Left cardiac atrium (tissue), 4 donors: Measurements from ENCODE around the gene GORAB. TPM values are rescaled to one million over a fixed set of nuclear protein-coding genes. Genes with fewer than 3 reads are reported as not detected.

Experiments
- ATAC-seq, 2 donors: fragments of 200-7000 bp; cut with Tn5 transposase; one replicate each; pipeline ENCODE4 v1.9.1; 2020; ENCODE audit warnings: mild to moderate bottlenecking in 2 of 2, moderate library complexity in 2 of 2
- DNase-seq: peaks from one replicate; pipeline ENCODE4 v3.0.0-alpha.2; 2020
- intact Hi-C, 2 donors: fragments of 100-400 bp; cut with DNase I; formaldehyde crosslinking; loops; one replicate each; pipeline versions ENCODE4 v1.14.1 to v1.15.1; 2022 to 2023
- long read RNA-seq: library from polyadenylated mRNA; unstranded; transcript quantifications from one replicate; pipeline ENCODE4 v2.0.0, GENCODE V29; 2021
- total RNA-seq, 2 donors: library from RNA; stranded (reverse); fragmentation: NEBNext Ultra II Directional; extraction: Animal tissue kit (Norgen Biotek cat#: 25700); gene quantifications; one replicate each; pipeline ENCODE4 v1.2.1, GENCODE V29; 2021
- donor health status: DM: no; HTN: yes; CAD: no.
- donor health status: DM: no; HTN: yes; CAD: no; lungs with severe emphysema.
- donor health status: DM: yes; HTN: yes; CAD: no.
- donor health status: Dilated cardiomyopathy.

GORAB gene, protein sequence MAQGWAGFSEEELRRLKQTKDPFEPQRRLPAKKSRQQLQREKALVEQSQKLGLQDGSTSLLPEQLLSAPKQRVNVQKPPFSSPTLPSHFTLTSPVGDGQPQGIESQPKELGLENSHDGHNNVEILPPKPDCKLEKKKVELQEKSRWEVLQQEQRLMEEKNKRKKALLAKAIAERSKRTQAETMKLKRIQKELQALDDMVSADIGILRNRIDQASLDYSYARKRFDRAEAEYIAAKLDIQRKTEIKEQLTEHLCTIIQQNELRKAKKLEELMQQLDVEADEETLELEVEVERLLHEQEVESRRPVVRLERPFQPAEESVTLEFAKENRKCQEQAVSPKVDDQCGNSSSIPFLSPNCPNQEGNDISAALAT
- total RNA-seq = 1 to 10 TPM; 7.0 to 8.3 TPM
- long read RNA-seq, transcript GORAB-202 (5 exons, 2,189 nt) = major isoform, 11 of 15 reads
- long read RNA-seq, partial matches to known transcripts = 0 of 15 reads
- long read RNA-seq, other reads (novel, unspliced or antisense) = 4 of 15 reads

DNA sequence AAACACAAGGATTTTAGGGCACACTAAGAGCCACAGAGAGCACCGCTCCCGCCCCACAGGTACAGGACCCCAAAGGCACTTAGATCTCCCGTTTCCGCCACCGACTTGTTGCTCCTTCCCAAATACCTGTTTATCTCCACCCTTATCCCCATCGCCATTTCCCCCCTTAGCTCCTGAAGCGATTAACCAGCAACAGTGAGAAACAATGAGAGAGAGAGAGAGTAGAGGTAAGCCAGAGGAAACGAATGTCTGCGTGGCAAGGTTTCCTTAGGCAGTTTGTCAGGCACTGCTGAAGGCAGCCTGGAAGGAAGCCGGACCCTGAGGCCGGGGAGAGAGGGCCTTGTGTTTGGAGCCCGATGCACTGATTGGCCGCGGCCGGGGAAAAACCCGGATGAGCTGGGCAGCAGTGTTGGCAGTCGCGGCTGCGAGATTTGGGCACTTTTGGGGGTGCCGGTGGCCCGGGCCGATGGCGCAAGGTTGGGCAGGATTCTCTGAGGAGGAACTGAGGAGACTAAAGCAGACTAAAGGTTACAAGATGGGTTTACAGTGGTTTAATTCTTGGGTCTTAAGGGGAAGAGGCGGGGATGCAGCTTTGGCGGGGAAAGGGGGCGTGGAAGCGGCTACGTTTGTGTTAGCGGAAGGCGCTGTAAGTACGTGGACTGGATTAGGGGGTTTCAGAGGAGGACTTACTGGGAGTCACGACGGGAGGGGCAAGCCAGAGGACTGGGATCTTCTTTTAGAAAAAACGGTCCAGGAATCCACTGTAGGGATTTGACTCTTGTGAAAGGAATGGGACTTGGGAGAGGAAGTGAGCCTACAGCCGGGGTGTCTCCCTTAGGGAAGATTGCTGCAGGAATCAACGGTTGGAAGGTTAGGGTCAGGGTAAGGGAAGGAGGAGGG is at the start of gene GORAB:
TSS of gene GORAB (plus strand) at position 409 of the 900 bp plus-strand sequence. CDS start at position 467, 58 bp downstream.
- intact Hi-C loops = loop anchor here (5.0 to 10.0 kb wide), 2 partner anchors 130 to 133 kb away; partner anchors contain the start of gene PRRX1 (in 2 of the 2)
- peak; percentile 94 for DNase-seq
- peak; percentile 99 for ATAC-seq

DNA sequence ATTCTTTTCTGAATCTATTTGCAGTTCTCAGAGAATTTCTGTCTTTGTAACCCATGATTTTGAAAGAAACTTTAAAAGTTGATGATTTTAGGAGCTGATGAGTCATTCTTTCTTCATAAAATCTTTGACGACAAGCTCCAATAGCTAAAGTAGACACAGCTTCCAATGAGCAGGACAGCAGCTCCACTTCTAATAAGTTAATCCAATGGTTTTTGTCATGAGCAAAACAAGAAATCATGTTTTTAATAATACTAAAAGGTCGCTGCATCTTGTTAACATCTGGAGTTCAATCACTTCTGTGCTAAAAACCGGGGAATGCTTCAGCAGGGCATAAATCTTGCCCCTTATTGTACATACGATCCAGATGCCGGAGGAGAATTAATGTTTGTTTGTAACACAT is 48.9 kb upstream of the GORAB start:
- ATAC-seq (no peak), DNase-seq (no peak)
- intact Hi-C loops = no loop called here

DNA sequence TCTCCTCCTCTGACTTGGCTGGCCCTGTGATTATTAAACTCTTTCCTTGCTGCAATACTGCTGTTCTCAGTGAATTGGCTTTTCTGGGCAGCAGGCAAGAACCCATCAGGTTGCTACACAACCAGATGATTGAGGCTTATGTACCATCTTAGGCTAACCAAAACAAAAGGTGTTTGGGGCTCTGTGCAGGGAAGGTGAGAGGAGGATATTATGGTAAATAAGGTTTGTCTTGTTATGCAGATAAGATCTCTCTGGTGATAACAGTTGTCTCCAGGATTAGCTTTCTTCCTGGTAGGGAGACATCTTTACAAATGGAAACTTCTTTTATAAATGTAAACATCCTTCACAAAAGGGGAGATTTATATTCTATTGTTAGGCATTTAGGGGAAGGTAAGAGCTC is 44.5 kb upstream of the GORAB start:
- intact Hi-C loops = no loop called here
- ATAC-seq (no peak), DNase-seq (no peak)

DNA sequence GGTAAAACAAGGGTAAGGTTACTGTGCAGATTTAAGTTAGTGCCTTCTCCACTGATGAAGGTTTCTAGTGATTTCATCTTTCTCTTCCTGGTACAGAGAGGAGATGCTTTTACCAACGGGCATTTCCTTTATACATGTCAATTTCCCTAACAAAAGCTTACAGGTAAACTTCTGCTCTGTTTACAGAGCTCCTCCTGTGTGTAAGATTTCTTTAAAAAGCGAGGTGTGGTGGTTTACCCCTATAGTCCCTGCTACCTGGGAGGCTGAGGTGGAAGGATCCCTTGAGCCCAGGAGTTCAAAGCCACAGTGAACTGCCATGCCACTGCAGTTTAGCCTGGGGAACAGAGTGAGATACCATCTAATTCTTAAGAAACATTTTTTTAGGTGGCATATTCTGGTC is 40.7 kb upstream of the GORAB start:
- DNase-seq = no peak
- ATAC-seq = no peak
- intact Hi-C loops = no loop called here

DNA sequence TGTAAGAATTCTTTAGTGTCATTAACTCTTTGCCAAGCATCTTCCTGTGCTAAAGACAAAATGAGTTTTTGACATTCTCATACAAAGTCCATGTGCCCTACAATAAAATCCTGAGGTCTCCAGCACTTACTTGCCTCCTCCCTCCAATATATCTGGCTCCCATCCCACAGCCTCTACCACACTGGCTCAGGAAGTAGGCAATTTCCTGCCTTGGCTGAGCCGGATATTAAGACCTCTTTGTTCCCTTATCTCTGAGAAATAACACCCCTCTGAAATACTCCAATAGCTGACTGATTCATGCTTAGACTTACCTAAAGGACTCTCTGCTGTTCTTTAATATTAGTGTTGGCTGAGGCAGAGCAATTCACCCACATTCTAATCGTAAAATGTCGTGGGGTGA is 37.6 kb upstream of the GORAB start:
- ATAC-seq (peak; percentile 65 to 88), DNase-seq (peak; percentile 50)
- intact Hi-C loops = no loop called here

DNA sequence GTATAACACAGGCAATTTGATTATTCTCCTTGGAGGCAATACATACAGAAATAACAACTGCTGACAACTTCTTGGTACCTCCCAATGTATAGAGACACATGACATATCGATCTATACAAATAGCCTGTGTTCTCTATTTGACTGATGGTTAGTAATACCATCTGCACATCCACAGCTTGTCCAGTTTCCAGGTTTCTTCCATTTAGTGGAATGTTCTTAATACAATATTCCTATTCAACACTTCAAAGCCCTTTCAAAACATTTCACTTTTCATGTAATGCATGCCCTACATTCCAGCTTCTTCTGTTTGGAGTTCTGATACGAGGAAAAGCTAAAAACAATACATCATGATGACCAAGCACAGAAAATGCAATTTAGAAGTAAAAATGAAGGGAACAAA is 37.0 kb upstream of the GORAB start:
- intact Hi-C loops = no loop called here
- ATAC-seq (no peak), DNase-seq (no peak)

DNA sequence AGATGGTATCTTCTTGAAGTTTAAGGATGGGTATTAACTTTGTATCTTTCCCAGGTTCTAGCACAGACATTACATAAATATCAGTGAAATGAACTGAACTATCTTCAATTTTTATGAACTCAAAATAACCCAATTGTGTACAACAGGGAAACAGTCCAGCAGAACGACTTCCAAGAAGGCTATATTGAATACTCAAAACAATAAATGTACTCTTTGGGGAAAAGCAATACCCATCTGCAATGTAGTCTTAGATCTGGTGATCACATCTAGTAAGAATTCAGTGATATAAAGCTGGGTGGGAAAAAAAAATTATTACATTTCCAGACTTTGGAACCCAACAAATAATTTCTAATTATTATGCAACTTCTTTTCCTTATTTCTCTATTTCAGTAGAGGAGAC is 33.1 kb upstream of the GORAB start:
- intact Hi-C loops = no loop called here
- no peak for ATAC-seq
- no peak for DNase-seq

DNA sequence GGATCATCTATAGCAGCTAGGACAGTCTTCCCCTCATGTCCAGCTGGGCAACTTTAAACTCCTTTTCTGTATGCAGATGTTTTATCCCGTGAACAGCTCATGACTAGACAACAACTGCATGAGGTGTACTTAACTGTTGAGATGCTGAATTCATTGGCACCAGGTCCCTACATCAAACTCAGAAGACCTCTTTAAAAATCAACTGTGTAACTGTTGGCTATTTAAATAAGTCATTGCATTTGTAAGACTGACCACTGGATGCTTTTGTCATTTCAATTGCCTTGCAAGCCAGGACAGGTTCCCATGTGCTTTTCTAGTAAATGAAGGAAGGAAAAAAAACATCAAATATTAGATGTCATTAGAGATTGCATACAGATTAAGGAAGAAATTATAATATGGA is 28.3 kb upstream of the GORAB start:
- intact Hi-C loops = no loop called here
- ATAC-seq = no peak

DNA sequence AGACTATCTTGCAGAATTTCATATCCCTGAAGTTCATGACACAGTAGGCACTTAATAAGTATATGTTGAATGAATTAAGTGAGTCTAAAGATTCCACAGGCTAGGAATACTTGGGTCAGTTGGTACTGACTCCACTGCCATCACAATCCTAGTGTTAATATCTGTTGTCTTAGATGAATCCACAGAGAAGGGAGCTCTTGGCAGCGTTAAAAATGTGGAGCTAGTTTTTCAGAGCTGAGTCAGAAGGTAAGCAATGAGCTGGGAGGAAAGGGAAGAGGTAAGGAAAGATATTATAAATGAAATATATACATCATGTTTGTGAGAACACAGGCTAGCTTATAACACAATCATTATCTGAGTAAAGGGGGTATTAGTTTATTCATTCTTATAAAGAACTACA is 21.8 kb upstream of the GORAB start:
- no peak for ATAC-seq
- intact Hi-C loops = no loop called here
- DNase-seq = no peak

More for the DNA sequence above, 28.3 kb upstream of the GORAB start:
- no peak for DNase-seq

DNA sequence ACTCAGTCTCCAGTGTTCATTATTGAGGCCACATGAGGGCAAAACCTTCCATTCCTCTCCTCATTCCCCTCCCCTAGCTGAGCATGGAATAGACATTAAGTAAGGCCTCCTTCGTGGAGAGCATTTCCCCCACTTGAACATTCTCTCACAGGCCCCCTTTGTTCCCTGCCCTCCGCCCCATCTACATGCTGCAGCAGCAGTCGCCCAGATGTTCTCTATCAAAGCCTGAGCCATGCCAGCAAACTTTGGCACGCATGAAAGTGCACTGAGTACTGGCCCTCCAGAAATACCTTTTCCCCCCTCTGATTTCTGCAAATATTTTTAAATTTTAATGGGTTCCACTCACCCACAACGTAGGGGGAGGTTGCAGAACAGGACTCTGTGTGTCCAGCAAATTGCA is 20.9 kb upstream of the GORAB start:
- no peak for DNase-seq
- ATAC-seq = no peak
- intact Hi-C loops = no loop called here

DNA sequence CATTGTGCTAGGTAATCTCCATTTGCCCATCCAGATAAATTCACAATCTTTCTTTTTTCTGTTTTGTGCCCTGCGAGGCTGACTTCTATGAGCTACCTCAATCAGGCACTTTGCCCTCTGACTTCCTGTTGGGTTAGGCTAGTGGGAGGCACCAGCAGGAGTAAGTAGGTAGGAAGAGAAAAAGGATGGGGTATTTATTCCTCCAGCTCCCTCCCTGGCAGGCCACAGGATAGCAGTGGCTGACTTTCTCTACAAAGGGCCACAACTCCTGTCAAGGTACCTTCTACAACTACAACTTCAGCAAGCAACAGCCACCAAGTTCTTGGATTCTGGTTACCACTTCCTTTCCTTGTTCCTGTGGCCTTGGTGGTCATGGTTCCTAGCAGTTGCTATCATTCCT is 18.8 kb upstream of the GORAB start:
- DNase-seq = no peak
- intact Hi-C loops = no loop called here
- ATAC-seq = no peak

DNA sequence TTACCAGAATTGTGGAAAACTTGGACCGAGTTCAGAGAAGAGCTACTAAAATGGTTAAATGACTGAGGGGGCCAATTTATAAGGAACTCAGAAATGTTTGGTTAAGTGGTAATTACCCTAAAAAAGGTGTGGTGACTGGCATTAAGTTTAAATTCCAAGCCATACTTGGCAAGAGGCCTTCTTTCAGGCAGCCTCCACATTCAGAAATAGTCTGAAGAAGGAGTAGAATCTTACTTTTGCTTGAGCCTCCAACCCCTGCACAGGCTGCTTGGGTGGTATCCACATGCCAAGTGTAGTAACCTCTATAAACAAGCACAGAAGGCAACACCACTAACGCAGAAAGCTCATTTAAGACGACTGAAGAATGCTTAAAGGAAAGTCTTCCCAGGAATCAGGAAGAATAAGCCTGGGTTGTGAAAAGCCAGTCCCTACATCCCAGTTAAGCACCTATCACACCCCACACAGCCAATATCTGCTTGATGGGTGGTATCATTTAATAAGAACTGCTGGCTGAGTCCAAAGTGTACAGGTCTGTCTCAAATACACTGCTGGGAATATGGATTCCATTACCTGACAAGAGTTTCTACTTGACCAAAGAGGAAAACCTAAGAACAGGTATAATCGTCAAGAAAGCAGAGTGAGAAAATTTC is 13.7 kb upstream of the GORAB start:
- intact Hi-C loops = no loop called here
- ATAC-seq (no peak), DNase-seq (no peak)

DNA sequence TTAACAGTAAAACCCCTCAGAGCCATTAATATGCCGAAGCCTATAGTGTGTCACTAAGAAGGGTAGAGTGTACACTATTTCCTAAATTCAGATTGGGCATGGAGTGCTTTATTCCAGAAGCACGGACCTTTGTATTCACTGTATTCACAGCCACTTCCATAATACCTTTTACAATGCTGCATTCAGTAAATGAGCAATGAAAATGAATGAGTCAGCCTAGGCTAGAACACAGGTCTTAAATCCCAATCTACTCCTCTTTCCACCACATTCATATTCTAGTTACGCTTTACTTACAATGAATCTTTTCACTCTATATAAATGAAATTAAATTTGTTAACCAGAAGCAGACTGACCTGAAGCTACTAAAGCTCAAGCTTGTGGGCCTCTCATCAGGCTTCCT is 13.0 kb upstream of the GORAB start:
- intact Hi-C loops = no loop called here
- no peak for DNase-seq
- no peak for ATAC-seq

DNA sequence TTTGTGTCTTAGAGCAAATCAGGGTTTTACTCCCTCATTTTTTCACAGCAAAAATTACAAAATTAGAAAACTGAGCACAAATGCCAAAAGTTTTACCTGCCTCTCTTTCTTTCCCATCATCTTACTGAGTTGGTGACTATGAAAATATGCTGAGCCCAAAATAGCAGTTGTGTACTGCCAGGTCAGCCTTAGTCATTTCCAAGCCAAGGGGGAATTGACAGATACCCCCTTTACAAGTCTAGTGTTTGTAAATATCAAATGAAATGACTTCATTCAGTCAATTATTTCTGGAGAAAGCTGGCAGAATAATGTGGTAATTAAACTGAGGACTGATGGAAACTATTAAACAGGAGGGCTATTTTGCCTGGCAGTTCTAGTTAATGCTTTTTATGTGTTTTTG is 11.4 kb upstream of the GORAB start:
- ATAC-seq (no peak), DNase-seq (no peak)
- intact Hi-C loops = no loop called here

DNA sequence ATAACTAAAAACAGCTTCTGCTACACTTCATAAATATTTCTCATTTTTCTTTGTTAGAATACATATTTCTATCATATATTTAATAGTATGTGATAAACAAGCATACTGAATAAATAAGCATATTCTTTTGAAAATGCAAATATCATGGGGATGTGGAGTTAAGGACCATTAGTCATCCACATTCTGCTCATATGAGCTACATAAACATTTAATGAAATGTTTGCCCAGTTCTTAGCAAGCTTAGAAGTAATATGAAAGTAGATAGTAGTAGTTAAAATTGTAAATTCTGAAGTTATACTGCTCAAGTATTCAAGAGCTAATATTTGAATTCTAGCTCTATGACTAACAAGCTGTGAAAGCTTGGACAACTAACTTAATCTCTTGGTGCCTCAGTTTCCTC is 10.1 kb upstream of the GORAB start:
- intact Hi-C loops = no loop called here
- DNase-seq (no peak), ATAC-seq (no peak)

DNA sequence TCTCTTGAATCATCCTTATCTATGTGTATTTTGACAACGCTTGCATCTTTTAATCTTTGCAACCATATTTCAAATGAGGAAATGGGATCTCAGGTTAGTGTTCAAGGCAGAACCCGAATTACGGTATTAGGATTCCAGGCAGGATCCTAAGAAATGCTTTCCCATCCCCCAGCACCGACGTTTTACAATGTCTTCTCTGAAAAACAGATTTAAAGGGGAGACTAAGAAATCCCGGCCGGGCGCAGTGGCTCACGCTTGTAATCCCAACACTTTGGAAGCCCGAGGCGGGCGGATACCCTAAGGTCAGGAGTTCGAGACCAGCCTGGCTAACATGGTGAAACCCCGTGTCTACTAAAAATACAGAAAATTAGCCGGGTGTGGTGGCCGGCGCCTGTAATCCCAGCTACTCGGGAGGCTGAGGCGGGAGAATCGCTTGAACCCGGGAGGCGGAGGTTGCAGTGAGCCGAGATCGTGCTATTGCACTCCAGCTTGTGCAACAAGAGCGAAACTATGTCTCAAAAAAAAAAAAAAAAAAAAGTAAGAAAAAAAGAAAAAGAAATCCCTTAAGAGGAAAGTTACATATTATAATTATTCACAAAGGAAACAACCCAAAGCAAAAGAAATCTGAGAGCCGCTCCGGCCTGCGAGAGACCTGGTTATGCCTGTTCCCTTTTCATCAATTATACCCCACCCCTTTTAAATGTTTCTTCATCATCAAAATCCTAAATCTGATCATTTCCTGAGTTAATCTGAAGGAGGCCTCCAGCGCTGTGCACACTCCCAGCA is 801 bp upstream of the GORAB start:
- ATAC-seq = peak in 1 of 2 donors; percentile 1
- peak; percentile 28 for DNase-seq
- intact Hi-C loops = loop anchor here (5.0 to 10.0 kb wide), 2 partner anchors 131 to 134 kb away; partner anchors contain the start of gene PRRX1 (in 2 of the 2)

DNA sequence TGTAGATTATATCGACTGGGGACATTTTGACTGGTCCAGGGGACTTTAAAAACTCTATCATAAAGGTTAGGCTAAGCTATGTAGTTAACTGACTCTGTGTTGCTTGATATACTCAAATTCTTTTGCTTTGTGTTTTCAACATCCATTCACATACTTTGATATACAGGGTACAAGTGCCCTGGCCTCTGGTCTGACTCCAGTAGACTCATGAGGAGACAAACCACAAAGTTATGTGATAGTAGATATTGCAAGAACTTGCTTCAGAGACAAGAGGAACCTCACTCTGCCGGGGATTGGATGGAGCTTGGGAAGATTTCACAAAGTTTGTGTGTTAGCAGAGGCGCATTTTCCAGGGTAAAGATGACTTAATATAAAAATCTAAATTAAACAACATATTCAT is 1.3 kb downstream of the GORAB start:
- ATAC-seq (no peak), DNase-seq (no peak)
- intact Hi-C loops = loop anchor here (5.0 to 10.0 kb wide), 2 partner anchors 129 to 132 kb away; partner anchors contain the start of gene PRRX1 (in 2 of the 2)

DNA sequence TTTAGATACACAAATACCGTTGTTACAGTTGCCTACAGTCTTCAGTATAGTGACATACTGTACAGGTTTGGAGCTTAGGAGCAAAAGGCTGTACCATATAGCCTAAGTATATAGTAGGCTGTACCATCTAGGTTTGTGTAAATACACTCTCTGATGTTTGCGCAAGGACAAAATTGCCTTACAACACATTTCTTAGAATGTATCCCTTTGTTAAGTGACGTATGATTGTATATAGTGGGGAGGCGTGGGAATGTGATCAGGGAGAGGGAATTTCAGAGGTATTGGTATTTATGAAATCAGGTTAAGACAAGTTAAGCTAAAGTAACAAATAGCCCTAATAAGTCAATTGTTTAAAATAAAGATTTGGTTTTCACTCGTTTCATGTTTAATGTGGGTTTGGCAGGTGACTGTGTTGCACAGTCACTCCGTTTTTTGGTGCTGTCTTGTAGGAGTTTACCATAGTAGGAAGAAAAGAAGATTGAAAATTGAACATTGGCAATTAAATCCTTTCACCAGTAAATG is 2.7 kb downstream of the GORAB start:
- DNase-seq (no peak), ATAC-seq (no peak)
- intact Hi-C loops = loop anchor here (5.0 to 10.0 kb wide), 2 partner anchors 128 to 130 kb away; partner anchors contain the start of gene PRRX1 (in 2 of the 2)
